AML-193 (cell line): ENCODE data around the gene ARL4C.
"Not testable (repeated sequence)": the region's sequence is repeated elsewhere in the genome, so short reads cannot be mapped to it uniquely, and the experiment has no call there.

Experiments
- DNase-seq, 2 experiments: peaks; one replicate each; lab custom pipeline; 2025; lab: John Stamatoyannopoulos, UW

ARL4C gene

DNA sequence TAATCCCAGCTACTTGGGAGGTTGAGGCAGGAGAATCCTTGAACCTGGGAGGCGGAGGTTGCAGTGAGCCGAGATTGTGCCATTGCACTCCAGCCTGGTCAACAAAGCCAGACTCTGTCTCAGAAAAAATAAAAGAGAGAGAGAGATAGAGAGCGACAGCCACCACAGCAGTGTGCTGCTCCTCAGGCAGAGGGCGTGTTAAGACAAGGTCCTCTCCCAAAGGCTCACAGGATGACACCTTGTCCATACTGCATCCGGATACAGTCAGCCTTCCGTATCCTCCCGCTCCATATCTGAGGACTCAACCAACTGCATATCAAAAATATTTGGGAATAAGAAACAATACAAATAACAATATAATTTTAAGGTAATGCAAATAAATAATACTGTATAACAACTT, 20.1 kb downstream of the ARL4C start:
- no peak for DNase-seq

DNA sequence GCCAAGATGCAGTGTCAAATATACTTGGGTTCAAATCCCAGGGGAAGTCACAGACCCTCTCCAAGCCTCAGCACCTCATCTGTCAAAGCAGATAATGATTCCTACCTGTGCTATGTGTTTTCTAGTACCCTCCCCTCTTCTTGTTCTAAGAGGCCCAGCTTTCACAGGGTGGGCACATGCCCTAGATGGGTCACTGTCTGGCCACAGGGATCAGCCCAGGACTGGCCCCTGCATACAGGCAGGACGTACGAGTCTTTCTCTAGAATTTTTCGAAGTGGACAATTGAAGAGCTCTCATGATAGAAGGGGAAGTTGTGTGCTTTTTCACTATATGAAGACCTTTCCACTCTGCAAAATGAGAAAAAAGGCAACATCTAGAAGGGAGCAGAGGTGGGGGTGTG, 22.2 kb downstream of the ARL4C start:
- DNase-seq, result no peak

DNA sequence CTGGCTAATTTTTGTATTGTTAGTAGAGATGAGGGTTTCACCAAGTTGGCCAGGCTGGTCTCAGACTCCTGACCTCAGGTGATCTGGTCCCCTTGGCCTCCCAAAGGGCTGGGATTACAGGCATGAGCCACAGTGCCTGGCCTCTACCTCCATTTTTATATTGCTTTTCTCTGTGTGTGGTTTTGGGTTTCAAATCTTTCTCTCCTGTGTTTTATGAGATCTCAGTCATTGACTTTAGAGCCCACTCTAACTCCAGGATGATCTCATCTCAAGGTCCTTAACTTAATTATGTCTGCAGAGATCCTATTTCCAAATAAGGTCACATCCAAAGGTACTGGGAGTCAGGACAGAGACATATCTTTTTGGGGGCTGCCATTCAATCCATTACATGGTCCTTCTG, 24.7 kb downstream of the ARL4C start:
- DNase-seq, result no peak

DNA sequence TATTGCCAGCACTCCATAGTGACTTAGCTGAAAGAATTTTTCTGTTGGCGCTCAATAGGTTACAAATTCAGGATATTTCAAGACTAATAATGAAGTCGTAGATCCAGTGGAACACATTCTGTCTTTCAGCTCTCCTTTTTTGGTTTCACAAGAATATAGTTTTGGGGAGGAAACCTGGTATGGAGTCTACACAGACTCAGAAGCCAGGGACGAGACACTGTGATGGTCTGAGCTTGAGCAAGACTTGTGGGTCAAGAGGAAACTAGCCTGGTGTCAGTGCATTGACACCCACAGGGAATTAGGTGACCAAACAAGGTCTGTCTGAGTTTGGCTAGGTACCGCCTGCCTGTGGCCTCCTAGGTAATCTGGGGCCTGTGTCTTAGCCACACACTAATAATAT, 26.9 kb downstream of the ARL4C start:
- DNase-seq, result no peak

GRCh38 chr2:234469251-234469845, 27.5 kb downstream of the ARL4C start:
- no peak for DNase-seq

DNA sequence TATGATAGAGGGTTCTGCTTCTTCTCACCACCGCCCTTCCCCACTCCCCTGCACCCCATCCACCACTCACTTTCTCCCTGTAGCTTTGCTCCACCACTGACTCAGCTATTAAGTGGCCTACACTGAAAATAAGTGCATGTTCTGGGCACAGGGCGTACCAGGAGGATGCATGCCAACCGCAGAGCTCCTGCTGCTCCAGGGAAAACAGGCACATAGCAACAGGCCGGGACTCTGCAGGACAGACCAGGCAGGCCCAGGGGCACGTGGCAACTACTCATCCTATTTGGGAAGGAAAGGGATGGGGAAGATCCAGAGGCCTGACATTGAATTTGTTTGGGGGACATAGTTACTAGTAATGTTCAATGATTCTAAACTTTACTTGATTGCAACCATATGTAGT, 28.4 kb downstream of the ARL4C start:
- no peak for DNase-seq

DNA sequence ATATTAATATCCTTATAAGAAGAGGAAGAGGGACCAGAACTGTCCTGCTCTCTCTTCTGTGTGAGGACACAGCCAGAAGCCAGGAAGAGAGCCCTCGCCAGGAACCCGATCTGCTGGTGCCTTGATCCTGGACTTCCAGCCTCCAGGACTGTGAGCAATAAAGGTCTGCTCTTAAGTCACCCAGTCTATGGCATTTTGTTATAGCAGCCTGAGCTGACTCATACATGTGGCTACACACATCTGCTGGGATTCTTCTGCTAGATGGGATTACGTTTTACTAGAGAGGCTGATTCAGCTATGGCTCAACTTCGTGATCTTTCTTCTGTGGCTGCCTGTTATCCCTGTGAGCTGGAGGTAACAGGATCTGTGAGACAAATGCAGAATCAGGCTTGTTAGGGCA, 29.6 kb downstream of the ARL4C start:
- DNase-seq, result no peak

GRCh38 chr2:234464291-234464645, 32.6 kb downstream of the ARL4C start:
- DNase-seq, result no peak

DNA sequence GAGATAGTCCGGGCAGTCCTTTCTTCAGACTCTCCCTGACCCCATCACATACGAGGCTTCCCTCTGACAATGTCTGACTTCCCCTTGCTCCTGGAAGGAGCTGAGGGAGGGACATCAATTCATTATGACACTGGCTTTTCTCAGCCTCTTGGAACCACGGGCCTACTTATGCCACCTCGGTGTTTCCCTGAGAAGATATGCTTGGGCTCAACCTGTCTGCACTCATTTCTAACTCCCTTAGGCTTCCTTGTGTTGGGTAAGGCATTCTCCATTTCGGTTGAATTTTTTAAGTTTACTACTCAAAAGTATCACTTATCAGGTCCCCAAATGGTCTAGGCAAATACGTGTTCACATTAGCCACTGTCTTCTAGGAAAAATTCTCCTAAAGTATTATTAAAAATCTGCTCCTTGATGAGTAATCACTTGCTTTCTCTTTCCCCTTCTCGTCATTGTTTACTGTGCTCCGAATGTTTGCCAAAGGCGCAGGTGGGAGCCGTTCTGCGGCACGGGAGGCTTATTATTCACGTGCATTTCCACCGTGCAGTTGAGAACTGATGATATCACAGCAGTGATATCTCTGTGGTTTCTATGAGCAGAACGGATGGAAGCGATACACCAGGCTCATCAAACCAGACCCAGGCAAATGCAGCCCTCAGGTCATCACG, 33.1 kb downstream of the ARL4C start:
- DNase-seq, result no peak

DNA sequence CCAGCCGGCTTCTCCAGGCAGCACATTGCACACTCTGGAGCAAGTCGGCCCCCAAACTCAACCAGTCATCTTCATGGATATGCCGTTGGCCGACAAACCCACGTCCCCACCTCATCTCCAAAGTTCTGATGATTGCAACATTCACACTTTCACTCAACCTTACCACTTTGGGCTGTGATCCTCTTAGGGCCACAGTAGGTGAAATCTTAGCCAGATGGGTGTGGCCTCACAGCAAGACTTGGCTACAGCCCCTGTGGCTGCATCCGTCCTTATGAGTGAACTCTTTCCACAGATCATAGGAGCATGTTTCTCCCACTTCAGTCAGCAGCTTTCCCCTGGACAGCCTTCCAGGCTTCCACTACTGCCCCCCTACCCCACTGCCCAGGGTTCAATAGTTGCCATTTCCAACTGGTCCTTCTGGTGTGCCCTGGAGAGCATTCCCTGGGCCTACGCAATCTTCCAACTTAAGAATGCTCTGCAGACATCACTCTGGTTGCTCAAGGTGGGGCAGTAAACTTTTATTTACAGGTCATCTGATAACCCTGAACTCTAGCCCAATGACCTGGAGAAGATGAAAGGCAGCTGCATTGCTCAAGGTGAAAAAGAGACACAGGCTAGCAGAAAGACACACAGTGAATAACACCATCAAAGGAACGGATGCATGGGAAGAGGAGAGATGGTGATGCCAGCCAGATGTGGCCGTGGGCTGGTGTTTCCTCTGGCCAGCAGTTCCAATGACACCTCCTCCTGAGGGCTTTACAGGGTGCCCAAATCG, 34.5 kb downstream of the ARL4C start:
- DNase-seq, result no peak

DNA sequence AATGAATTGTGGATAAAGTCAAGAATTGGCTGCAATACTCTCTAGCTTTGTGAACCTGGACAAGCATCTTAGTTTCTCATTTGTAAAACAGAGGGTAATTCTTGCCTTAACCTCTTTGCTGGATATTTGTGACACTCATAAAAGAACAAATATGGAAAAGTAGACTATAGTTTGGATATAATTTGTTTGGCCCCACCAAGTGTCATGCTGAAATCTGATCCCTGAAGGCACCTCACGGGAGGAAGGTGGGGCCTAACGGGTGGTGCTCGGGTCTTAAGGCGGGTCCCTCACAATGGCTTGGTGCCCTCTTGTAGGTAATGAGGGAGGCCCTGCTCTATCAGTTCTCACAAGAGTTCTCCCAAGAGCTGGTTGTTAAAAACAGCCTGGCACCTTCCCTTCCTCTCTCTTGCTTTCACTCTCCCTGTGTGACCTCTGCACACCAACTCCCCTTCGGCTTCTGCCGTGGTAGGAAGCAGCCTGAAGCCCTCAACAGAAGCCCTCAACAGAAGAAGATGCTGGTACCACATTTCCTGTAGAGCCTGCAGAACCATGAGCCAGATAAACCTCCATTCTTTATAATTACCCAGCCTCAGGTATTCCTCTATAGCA, 37.4 kb downstream of the ARL4C start:
- DNase-seq, result no peak

DNA sequence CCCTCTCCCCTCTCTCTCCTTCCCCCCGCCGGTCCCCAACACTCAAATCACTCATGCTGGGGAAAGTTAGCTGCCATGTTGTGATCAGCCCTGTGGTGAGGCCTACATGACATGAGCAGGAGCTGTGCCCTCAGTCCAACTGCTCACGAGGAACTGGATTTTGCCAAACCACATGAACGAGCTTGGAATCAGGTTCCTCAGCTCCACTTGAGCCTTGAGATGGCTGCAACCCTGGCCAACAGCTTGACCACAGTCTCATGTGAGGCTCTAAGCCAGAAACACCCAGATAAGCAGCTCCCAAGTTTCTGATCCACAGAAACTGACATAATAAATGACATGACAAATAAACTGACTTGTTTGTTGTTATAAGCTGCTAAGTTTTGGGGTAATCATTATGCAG, 38.4 kb downstream of the ARL4C start:
- DNase-seq, result no peak

- DNase-seq, result no peak
These were observed 39.5 kb downstream of the ARL4C start for GRCh38 chr2:234457421-234457820.

- not testable (repeated sequence) for DNase-seq
These were observed 41.6 kb downstream of the ARL4C start for GRCh38 chr2:234455246-234455645.

- no peak for DNase-seq
These were observed 42.4 kb downstream of the ARL4C start for GRCh38 chr2:234454433-234454832.

DNA sequence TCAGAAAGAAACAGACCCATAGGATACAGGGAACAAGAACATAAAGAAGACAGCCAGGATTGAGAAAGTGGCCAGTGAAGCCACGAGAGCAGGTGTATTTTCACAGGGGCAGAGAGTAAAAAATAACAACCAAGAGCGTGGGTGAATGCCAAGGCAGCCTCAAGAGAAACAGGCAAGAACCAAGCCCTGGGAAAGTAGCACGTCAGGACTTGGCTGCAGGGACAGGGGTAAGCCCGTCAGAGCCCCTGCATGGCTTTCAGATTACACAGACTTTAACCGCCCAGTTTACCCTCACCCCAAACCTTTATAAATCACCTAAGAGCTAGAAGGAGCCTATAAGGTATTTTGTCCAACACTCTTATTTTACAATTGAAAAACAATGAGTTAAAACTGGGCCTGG, 43.7 kb downstream of the ARL4C start:
- DNase-seq, result no peak

DNA sequence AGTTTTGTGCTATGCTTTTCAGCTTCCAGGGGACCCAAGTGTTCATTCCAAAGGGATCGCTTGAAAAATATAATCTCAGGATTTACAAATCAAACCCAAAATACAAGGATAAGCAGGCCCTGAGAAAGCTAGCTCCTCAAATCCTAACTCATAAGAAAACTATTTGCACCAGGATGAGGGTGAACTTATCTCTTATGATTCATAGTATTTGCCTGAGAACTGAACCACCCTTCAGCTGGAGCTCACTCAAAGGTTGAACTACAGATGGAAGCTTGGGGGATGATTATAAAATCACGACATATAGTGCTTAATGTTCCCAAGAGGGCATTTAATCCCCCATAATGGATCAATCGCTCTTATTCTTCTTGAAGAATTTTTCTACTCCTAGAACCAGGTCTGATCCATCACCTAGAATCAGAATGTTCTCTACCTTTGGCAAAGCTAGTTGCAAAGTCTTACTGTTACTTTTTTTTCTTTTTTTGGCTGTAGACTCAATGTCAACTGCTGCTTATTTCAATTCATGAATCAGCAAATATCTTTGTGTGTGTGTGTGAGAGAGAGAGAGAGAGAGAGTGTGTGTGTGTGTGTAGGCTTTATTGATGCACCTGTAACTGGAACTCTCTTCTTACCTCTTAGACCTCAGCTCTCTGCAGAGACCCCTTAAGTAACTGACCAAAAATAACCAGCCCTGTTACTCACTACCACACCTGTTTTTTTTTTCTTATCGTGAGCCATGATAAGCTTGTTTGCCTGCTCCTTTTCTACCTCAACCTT, 44.8 kb downstream of the ARL4C start:
- no peak for DNase-seq

DNA sequence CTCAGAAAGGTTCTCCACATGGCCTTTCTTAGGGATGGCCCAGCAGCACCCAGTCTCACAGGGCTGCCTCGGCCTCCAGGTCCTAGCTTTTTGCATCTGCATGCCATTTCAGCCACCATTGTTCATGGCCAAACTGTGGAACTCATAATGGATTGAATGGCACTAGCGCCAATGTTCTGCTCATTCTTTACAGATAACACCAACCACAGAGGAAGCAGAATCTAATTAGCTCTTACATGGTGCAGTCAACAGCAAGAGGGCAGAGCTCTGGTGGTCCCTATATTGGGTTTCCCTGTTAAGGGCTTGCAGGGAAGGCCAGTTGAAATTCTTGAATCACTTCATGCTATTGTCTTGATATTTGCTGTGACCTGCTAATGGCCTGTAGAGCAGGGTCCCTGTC, 45.6 kb downstream of the ARL4C start:
- DNase-seq, result no peak

GRCh38 chr2:234450431-234451124, 46.3 kb downstream of the ARL4C start:
- no peak for DNase-seq

- DNase-seq, result no peak
These were observed 48.2 kb downstream of the ARL4C start for GRCh38 chr2:234448506-234449184.

- no peak for DNase-seq
These were observed 48.9 kb downstream of the ARL4C start for GRCh38 chr2:234447963-234448362.
